ENCODE results near the gene ARHGEF39. TPM values are rescaled to one million over a fixed set of nuclear protein-coding genes. Genes with fewer than 3 reads are reported as not detected.

The ARHGEF39 gene
- 1.1 TPM for total RNA-seq

DNA sequence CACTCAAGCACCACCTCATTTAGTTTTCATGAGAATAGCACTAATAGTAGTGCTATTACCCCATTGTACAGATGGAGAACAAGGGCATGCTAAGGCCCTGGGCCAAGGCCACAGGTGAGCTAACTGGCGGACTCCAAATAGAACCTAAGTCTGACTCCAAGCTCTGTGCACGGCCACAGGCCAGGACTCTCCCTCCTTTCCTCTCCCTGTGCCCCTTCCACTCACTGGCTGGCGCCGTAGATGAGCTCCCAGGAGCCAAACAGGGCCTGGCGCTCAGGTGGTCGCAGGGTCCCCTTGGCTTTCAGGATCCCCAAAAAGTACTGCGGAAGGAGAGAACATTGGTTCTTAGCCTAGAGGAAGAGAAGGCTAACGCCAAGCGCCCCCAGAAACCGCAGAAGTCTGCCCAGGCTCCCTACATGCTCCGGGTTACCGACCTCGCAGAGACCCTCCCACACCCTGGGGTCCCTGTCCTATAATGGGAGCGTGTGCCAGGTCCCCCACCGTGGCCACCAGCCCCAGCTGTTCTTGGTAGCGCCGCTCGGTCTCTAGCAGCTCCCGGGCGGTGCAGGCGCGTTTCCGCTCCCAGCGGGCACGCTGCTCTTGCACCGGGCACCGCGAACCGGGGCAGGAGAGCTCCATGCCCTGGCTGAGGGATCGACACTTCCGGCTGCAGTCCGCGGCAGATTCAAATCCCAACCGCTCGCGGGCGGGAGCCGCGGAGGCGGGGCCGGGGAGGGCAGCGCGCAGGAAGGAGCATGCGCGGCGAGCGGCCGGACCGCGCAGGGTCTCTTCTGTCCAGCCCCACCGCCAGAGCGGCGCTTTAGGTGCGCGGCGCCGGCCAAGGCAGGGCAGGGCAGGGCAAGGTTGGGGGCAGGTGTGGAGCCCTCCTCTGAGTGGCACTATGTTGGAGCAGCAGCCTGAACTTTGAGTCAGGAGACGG lies at the start of gene ARHGEF39:
TSS of gene ARHGEF39 (minus strand) at position 665 of the 940 bp plus-strand sequence. CDS start at position 639, 26 bp downstream.
- Histone ChIP-seq H3K4me3 (peak within 1 kb of the TSS; percentile 58 to 69), H3K27me3 (no peaks in the 10 kb centered on the region), H3K27ac (peak within 1 kb of the TSS; percentile 97 to 100), H3K4me1 (peaks cover 15 to 28% of the 10 kb centered on the region in 2 donors), H3K36me3 (peaks cover 6 to 23% of the 10 kb centered on the region in 2 donors), H3K9me3 (no peaks in the 10 kb centered on the region)
- TF ChIP-seq CTCF (IDR thresholded peaks at IDR 0.05): no peak
- intact Hi-C loops (cut with DNase I): loop anchor here (2.0 kb wide), 1 partner anchor 16 kb away; no protein-coding TSS in a partner anchor
- peak in 1 of 2 donors; percentile 91 for DNase-seq (ENCODE audit: low spot score in 2 of 2)

- no peaks in the 10 kb centered on the region for H3K27me3 ChIP-seq
- H3K9me3 ChIP-seq: no peaks in the 10 kb centered on the region
- H3K4me1 ChIP-seq: peaks cover 0 to 3% of the 10 kb centered on the region in 2 donors
- no peak for TF ChIP-seq CTCF (IDR thresholded peaks at IDR 0.05)
- peaks cover 98% of the 10 kb centered on the region in 2 donors for H3K36me3 ChIP-seq
- intact Hi-C loops (cut with DNase I): no loop called here
- DNase-seq (ENCODE audit: low spot score in 2 of 2): no peak
- H3K27ac ChIP-seq: peak overlapping the region; percentile 43 to 53
- H3K4me3 ChIP-seq: no peak overlapping the region
These were observed 49.1 kb upstream of the ARHGEF39 start for GRCh38 chr9:35714123-35714522.

GRCh38 chr9:35713578-35713977 lies 48.6 kb upstream of the ARHGEF39 start:
- Histone ChIP-seq H3K4me3 (no peak overlapping the region), H3K36me3 (peaks cover 98% of the 10 kb centered on the region in 2 donors), H3K4me1 (peaks cover 0 to 3% of the 10 kb centered on the region in 2 donors), H3K9me3 (no peaks in the 10 kb centered on the region), H3K27me3 (no peaks in the 10 kb centered on the region), H3K27ac (peak overlapping the region; percentile 43 to 53)
- TF ChIP-seq CTCF (IDR thresholded peaks at IDR 0.05): no peak
- intact Hi-C loops (cut with DNase I): no loop called here
- DNase-seq (ENCODE audit: low spot score in 2 of 2): no peak

DNA sequence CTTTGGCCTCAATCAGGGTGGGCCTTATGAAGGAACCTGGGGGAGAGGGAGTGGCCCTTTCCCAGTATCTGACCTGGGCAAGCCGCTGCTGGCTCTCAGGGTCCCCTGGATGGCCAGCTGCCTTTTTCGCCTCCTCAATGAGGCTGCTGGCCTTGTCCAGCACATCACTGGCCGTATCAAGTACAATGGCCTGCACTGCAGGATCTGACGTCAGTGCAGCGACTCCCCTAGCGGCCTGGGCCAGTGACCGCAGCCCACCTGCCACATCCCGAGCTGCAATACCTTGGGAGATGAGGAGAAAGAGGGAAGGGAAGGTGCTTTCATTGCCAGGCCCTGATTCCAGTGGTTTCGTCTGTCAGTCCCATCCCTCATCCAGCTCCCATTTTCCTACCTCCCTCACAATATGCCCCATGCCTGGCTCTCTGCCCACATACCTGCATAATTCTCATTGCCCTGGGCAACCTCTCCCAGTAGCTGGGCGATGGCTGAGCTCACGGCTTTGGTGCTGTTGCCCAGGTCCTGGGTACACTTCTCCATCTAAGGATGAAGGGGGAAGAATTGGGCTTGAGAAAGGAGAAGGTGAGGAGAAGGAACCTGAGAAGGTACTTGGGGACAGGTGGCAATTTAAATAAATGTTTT lies 47.9 kb upstream of the ARHGEF39 start:
- H3K4me1 ChIP-seq: peaks cover 0 to 3% of the 10 kb centered on the region in 2 donors
- intact Hi-C loops (cut with DNase I): no loop called here
- peak overlapping the region in 1 of 2 donors; percentile 35 for H3K27ac ChIP-seq
- no peaks in the 10 kb centered on the region for H3K9me3 ChIP-seq
- no peak for DNase-seq (ENCODE audit: low spot score in 2 of 2)
- H3K36me3 ChIP-seq: peaks cover 98% of the 10 kb centered on the region in 2 donors
- no peaks in the 10 kb centered on the region for H3K27me3 ChIP-seq
- H3K4me3 ChIP-seq: no peak overlapping the region
- no peak for TF ChIP-seq CTCF (IDR thresholded peaks at IDR 0.05)

GRCh38 chr9:35711501-35712428 lies 46.8 kb upstream of the ARHGEF39 start:
- H3K9me3 ChIP-seq: no peaks in the 10 kb centered on the region
- peaks cover 0 to 3% of the 10 kb centered on the region in 2 donors for H3K4me1 ChIP-seq
- peak overlapping the region; percentile 1 to 17 for H3K27ac ChIP-seq
- no peak for DNase-seq (ENCODE audit: low spot score in 2 of 2)
- intact Hi-C loops (cut with DNase I): no loop called here
- TF ChIP-seq CTCF (IDR thresholded peaks at IDR 0.05): no peak
- H3K4me3 ChIP-seq: no peak overlapping the region
- no peaks in the 10 kb centered on the region for H3K27me3 ChIP-seq
- H3K36me3 ChIP-seq: peaks cover 98% of the 10 kb centered on the region in 2 donors

Data from ascending aorta (tissue), 2 donors.